Common myeloid progenitor, CD34-positive (primary cell): ENCODE results near the gene DNAH12.

Experiments
- CTCF ChIA-PET: fragments of 350-600 bp; sonication (Branson Sonifier 250); formaldehyde crosslinking; loops from one replicate; lab custom pipeline; 2021; ENCODE audit warnings: antibody characterized with exemption; lab: Charles Lee
- POLR2A ChIA-PET: fragments of 350-600 bp; sonication (Branson Sonifier 250); formaldehyde crosslinking; loops from one replicate; lab custom pipeline; 2021; ENCODE audit warnings: antibody characterized with exemption; lab: Charles Lee
- DNase-seq, 3 donors: peaks; one replicate each; pipeline versions ENCODE4 v3.0.0 to v3.0.0-alpha.2; 2013
- H3K27ac ChIP-seq, 2 experiments: 1 replicate in 1 of 2; 2 replicates in 1 of 2; pipeline ENCODE4 v1.7.0; 2013; ENCODE audit warnings: inconsistent platforms in 2 of 2, low read length in 2 of 2, mild to moderate bottlenecking in 2 of 2, low read depth in 1 of 2, moderate library complexity in 1 of 2; ENCODE audit not compliant: severe bottlenecking in 2 of 2, insufficient read depth in 1 of 2, poor library complexity in 1 of 2
- H3K27me3 ChIP-seq, 5 experiments: replicated peaks in 2 of 5; 1 replicate in 3 of 5; 2 replicates in 2 of 5; pipeline versions ENCODE4 v1.6.1 to v1.7.0; 2013; ENCODE audit warnings: low read length in 4 of 5, mild to moderate bottlenecking in 2 of 5, moderate library complexity in 2 of 5, inconsistent platforms in 1 of 5; ENCODE audit not compliant: insufficient read depth in 5 of 5, control insufficient read depth in 4 of 5
- H3K36me3 ChIP-seq, 4 experiments: 1 replicate in 2 of 4; 2 replicates in 2 of 4; pipeline versions ENCODE4 v1.6.1 to v1.7.0; 2013; ENCODE audit warnings: low read length in 3 of 4, control low read depth in 1 of 4, mild to moderate bottlenecking in 1 of 4; ENCODE audit not compliant: control insufficient read depth in 4 of 4, insufficient read depth in 4 of 4
- H3K4me1 ChIP-seq, 4 experiments: 1 replicate in 3 of 4; 2 replicates in 1 of 4; pipeline versions ENCODE4 v1.6.1 to v1.7.1; 2013; ENCODE audit warnings: low read length in 3 of 4, mild to moderate bottlenecking in 3 of 4, control low read depth in 1 of 4, inconsistent platforms in 1 of 4, moderate library complexity in 1 of 4; ENCODE audit not compliant: control insufficient read depth in 4 of 4, insufficient read depth in 4 of 4; ENCODE audit errors: control extremely low read depth in 1 of 4
- H3K4me3 ChIP-seq, 7 experiments: 1 replicate in 4 of 7; 2 replicates in 3 of 7; pipeline versions ENCODE4 v1.5.1 to v1.7.0; 2013; ENCODE audit warnings: mild to moderate bottlenecking in 7 of 7, low read length in 6 of 7, moderate library complexity in 6 of 7, inconsistent platforms in 2 of 7, low read depth in 2 of 7, control low read depth in 1 of 7; ENCODE audit not compliant: insufficient read depth in 4 of 7, control insufficient read depth in 1 of 7; ENCODE audit errors: extremely low read depth in 1 of 7
- H3K9me3 ChIP-seq, 5 experiments: 1 replicate in 4 of 5; 2 replicates in 1 of 5; pipeline versions ENCODE4 v1.6.1 to v1.7.1; 2013; ENCODE audit warnings: low read length in 4 of 5, mild to moderate bottlenecking in 2 of 5, inconsistent platforms in 1 of 5, low read depth in 1 of 5, moderate library complexity in 1 of 5; ENCODE audit not compliant: control insufficient read depth in 4 of 5, insufficient read depth in 2 of 5; ENCODE audit errors: control extremely low read depth in 1 of 5
- WGBS: methylation state at CpG from one replicate; pipeline ENCODE4 v1.1.5; 2013; ENCODE audit not compliant: insufficient coverage; 5-methylcytosine and 5-hydroxymethylcytosine counted together

DNAH12 gene

DNA sequence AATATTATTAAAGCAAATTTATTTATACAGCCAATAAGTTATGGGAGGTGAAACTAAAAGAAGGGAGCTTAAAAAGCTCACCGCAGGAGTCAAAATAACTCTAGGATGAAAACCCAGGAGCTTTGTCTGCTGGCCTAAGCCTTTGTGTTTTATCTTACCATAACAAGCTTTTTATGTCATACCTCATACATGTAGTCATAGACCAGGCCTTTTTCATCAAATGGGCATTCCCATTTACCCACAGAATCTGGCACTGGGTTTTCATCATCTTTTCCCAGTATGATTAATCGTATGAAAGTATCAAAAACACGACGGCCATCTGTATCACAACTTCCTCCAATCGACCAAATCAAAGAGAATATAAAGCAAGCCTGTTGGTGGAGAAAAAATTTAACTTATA, 122.8 kb downstream of the DNAH12 start:
- DNase-seq = no peak
- H3K27ac ChIP-seq = no peak overlapping the region
- H3K4me3 ChIP-seq = no peak overlapping the region
- WGBS = no CpG with 5 or more reads among the region's 5 CpGs
- ChIA-PET CTCF (interaction anchor here (1.2 kb wide), 1 partner anchor 24 kb away, joined by 3 read pairs; no protein-coding TSS in a partner anchor), POLR2A (no interaction called here)
- H3K4me1 ChIP-seq = no peaks in the 10 kb centered on the region
- H3K27me3 ChIP-seq = no peaks in the 10 kb centered on the region
- no peaks in the 10 kb centered on the region for H3K9me3 ChIP-seq
- no peaks in the 10 kb centered on the region for H3K36me3 ChIP-seq

DNA sequence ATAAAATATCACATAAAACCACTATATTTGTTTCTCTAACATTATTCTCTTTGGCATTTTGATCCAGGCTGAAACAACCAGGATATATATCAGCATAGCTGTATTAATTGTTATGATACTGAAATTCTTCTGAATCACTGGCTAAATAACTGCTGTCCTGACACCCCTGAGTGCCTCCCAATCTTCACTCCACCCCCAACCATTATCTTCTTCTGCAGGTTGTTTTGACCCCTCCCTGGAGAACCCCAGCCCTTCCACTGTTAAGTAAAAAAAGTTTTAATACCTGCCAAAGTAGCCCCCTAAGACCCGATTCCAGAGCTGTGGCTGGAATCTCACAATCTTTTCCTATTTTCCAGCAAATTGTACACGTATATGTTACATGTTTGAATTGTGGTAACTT, 124.1 kb downstream of the DNAH12 start:
- Histone ChIP-seq H3K4me3 (no peak overlapping the region), H3K9me3 (no peaks in the 10 kb centered on the region), H3K27me3 (no peaks in the 10 kb centered on the region), H3K4me1 (no peaks in the 10 kb centered on the region), H3K36me3 (no peaks in the 10 kb centered on the region), H3K27ac (no peak overlapping the region)
- DNase-seq = no peak
- POLR2A ChIA-PET = no interaction called here
- CTCF ChIA-PET = no interaction called here
- no CpG with 5 or more reads among the region's 2 CpGs for WGBS

DNA sequence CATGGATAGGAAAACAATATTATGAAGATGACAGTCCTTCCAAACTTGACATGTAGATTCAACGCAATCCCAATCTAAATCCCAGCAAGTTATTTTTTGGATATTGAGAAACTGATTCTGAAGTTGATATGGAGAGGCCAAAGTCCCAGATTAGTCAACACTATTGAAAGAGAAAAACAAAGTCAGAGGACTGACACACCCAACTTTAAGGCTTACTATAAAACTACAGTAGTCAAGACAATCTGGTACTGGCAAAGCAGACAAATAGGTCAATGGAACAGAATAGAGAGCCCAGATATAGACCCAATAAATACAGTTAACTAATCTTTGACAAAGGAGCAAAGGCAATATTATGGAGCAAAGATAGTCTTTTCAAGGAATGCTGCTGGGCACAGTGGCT, 132.4 kb downstream of the DNAH12 start:
- Histone ChIP-seq H3K4me3 (no peak overlapping the region), H3K27ac (no peak overlapping the region), H3K36me3 (no peaks in the 10 kb centered on the region), H3K4me1 (no peaks in the 10 kb centered on the region), H3K9me3 (peaks cover 0 to 1% (median 0%) of the 10 kb centered on the region in 5 experiments), H3K27me3 (no peaks in the 10 kb centered on the region)
- no CpG with 5 or more reads among the region's 1 CpG for WGBS
- POLR2A ChIA-PET = no interaction called here
- no peak for DNase-seq
- CTCF ChIA-PET = no interaction called here

DNA sequence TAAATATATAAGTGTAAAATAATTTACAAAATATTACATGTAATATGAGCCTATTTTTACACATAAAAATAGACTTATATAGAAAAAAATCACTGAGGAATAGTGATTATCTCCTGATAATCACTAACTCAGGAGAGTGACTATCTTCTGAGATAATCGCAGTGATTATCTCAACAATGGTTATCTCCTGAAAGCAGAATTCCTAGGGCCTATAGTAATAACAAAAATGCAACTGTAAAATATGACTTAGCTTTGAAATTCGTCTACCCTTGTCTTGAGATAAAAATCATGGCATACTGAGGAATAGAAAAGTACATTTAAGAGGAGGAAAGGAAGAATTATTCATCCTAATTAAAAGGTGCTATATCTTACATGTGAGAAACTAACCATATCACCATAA, 134.7 kb downstream of the DNAH12 start:
- H3K4me1 ChIP-seq = no peaks in the 10 kb centered on the region
- POLR2A ChIA-PET = interaction anchor here (0.5 kb wide), 1 partner anchor 306 kb away, joined by 3 read pairs; no protein-coding TSS in a partner anchor
- no peak for DNase-seq
- no peaks in the 10 kb centered on the region for H3K36me3 ChIP-seq
- H3K27ac ChIP-seq = no peak overlapping the region
- CTCF ChIA-PET = no interaction called here
- no peaks in the 10 kb centered on the region for H3K27me3 ChIP-seq
- peaks cover 0 to 1% (median 0%) of the 10 kb centered on the region in 5 experiments for H3K9me3 ChIP-seq
- H3K4me3 ChIP-seq = no peak overlapping the region
- WGBS = no CpG with 5 or more reads among the region's 2 CpGs

DNA sequence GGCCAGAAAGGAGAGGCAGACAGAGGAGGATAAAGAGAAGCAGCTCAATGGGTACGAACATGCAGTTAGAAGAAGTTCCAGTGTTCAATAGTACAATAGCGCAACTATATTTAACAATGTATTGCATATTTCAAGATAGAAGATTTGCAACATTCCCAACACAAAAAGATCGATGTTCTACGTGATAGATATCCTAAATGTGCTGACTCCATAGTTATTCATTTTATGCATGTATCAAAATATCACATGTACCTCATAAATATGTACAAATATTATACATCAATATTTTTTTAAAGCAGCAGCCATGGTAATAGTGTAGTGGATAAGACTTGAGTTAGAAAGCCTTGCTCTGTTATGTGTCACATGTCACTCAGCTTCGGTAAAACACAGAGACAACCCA, 141.5 kb downstream of the DNAH12 start:
- no peaks in the 10 kb centered on the region for H3K4me1 ChIP-seq
- H3K9me3 ChIP-seq = peaks cover 0 to 9% (median 0%) of the 10 kb centered on the region in 5 experiments
- no peak for DNase-seq
- H3K27ac ChIP-seq = no peak overlapping the region
- no peaks in the 10 kb centered on the region for H3K27me3 ChIP-seq
- ChIA-PET CTCF (interaction anchor here (0.7 kb wide), 1 partner anchor 61 kb away, joined by 3 read pairs; no protein-coding TSS in a partner anchor), POLR2A (no interaction called here)
- H3K36me3 ChIP-seq = no peaks in the 10 kb centered on the region
- WGBS = no CpG with 5 or more reads among the region's 5 CpGs
- H3K4me3 ChIP-seq = no peak overlapping the region

DNA sequence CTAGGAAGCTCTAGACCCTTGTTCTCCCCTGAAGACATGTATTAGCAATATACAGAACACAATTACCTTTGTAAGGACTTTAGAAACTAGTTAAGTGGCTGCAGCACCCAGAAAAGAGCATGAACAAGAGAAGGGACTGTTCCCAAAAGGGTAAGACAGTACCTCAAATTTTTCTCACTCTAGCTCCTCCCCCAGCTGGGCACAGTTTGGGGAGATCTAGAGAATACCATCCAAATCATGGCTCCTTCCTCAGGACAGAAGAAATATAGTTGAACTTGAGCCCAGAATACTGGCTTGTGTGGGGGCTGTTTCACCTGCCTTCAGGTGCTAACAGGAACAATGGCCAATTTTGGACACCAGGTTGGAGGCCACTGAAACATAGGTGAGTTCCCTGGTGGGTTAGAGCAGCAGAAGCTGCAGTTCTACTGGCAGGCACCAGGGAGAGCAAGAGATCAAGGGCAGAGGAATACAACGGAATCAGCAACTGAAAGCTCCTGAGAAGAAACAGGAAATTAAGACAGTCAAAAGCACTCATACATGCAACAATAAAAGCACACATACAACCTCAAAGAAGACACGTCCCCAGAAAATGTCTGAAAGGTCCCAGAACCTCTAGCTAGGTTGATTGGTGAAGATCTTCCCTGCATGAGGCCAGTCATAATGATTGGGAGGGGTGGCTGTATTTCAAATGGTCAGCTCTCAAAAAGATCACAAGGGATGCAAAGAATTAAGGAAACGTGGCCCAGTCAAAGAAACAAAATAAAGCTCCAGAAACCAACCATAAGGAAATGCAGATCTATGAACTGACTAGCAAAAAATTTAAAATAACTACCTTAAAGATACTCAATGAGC, 146.7 kb downstream of the DNAH12 start:
- ChIA-PET POLR2A (no interaction called here), CTCF (interaction anchor here (0.8 to 1.3 kb wide), 4 partner anchors 10 to 100 kb away, joined by 3 read pairs; no protein-coding TSS in a partner anchor)
- Histone ChIP-seq H3K27ac (no peak overlapping the region), H3K4me3 (no peak overlapping the region), H3K27me3 (no peaks in the 10 kb centered on the region), H3K36me3 (no peaks in the 10 kb centered on the region), H3K4me1 (peaks cover 0 to 7% (median 4%) of the 10 kb centered on the region in 4 experiments), H3K9me3 (peaks cover 0 to 14% (median 0%) of the 10 kb centered on the region in 5 experiments)
- WGBS = no CpG with 5 or more reads among the region's 3 CpGs
- peak; percentile 7 to 19 (median 18) for DNase-seq

DNA sequence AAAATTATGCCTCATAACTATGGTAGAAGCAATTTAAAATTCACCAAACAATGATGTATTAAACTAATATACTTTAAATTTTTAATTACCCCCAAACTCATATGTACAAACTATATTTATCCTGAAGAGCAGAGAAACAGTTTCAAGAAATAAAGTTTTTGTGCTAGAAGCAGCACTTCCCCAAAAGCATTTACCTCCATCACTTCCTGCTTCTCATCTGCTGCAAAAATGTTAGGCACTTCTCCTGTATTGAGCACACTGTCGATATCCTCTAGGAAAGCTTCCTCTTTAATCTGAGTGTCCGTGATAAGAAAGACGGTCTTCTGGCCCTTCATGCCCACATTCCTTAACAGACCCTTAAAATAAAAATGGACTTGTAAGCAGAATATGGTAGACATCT, 150.2 kb downstream of the DNAH12 start:
- no peak overlapping the region for H3K27ac ChIP-seq
- peak in 2 of 3 donors; percentile 45 to 56 for DNase-seq
- ChIA-PET POLR2A (no interaction called here), CTCF (interaction anchor here (1.4 kb wide), 1 partner anchor 8 kb away, joined by 4 read pairs; no protein-coding TSS in a partner anchor)
- no peaks in the 10 kb centered on the region for H3K27me3 ChIP-seq
- no peaks in the 10 kb centered on the region for H3K36me3 ChIP-seq
- peak overlapping the region in 1 of 7 experiments; percentile 32 for H3K4me3 ChIP-seq
- no CpG with 5 or more reads among the region's 3 CpGs for WGBS
- H3K9me3 ChIP-seq = peaks cover 0 to 13% (median 0%) of the 10 kb centered on the region in 5 experiments
- H3K4me1 ChIP-seq = peaks cover 0 to 7% (median 4%) of the 10 kb centered on the region in 4 experiments
